Liver (tissue), 9 donors: ENCODE measurements around the gene HIGD2B. TPM values are rescaled to one million over a fixed set of nuclear protein-coding genes. Genes with fewer than 3 reads are reported as not detected.
A peak's percentile ranks its signal among the peaks of the same experiment; 100 is the strongest.
"Not testable (repeated sequence)": the region's sequence is repeated elsewhere in the genome, so short reads cannot be mapped to it uniquely, and the experiment has no call there.

ENCODE experiments used
- DNase-seq: peaks from one replicate; pipeline ENCODE4 v3.0.0-alpha.2; 2017; ENCODE audit warnings: low spot score
- H3K27ac ChIP-seq, 2 donors: one replicate each; pipeline ENCODE4 v1.7.0; 2013; ENCODE audit warnings: inconsistent platforms in 2 of 2, low read length in 2 of 2, control low read depth in 1 of 2, low read depth in 1 of 2, mild to moderate bottlenecking in 1 of 2
- H3K27me3 ChIP-seq, 4 donors: one replicate each; pipeline versions ENCODE4 v1.6.1 to v1.7.0; 2013; ENCODE audit warnings: low read length in 3 of 4, inconsistent platforms in 1 of 4, mild to moderate bottlenecking in 1 of 4, moderate library complexity in 1 of 4; ENCODE audit not compliant: control insufficient read depth in 4 of 4, insufficient read depth in 4 of 4
- H3K36me3 ChIP-seq, 4 donors: one replicate each; pipeline versions ENCODE4 v1.6.1 to v1.7.0; 2013; ENCODE audit warnings: low read length in 3 of 4, mild to moderate bottlenecking in 3 of 4, low read depth in 1 of 4, moderate library complexity in 1 of 4; ENCODE audit not compliant: control insufficient read depth in 4 of 4, insufficient read depth in 3 of 4
- H3K4me1 ChIP-seq, 4 donors: one replicate each; pipeline versions ENCODE4 v1.6.1 to v1.7.0; 2013; ENCODE audit warnings: low read length in 3 of 4, mild to moderate bottlenecking in 3 of 4, moderate library complexity in 1 of 4; ENCODE audit not compliant: control insufficient read depth in 4 of 4, insufficient read depth in 4 of 4
- H3K4me3 ChIP-seq, 3 donors: one replicate each; pipeline versions ENCODE4 v1.6.1 to v1.7.0; 2013; ENCODE audit warnings: low read length in 3 of 3, control low read depth in 1 of 3, low read depth in 1 of 3, mild to moderate bottlenecking in 1 of 3
- H3K9ac ChIP-seq, 2 donors: one replicate each; pipeline ENCODE4 v1.7.0; 2013; ENCODE audit warnings: low read length in 2 of 2, mild to moderate bottlenecking in 2 of 2, moderate library complexity in 2 of 2, control low read depth in 1 of 2, low read depth in 1 of 2
- H3K9me3 ChIP-seq, 4 donors: one replicate each; pipeline versions ENCODE4 v1.6.1 to v1.7.0; 2013; ENCODE audit warnings: low read length in 3 of 4; ENCODE audit not compliant: control insufficient read depth in 4 of 4
- GABPA ChIP-seq, 2 donors: IDR thresholded peaks in 1 of 2; conservative IDR thresholded peaks in 1 of 2; 2 replicates each; pipeline ENCODE4 v1.6.1; 2016; ENCODE audit warnings: antibody characterized with exemption in 2 of 2, mild to moderate bottlenecking in 1 of 2, moderate library complexity in 1 of 2
- HNF4A ChIP-seq, 2 donors: conservative IDR thresholded peaks; 2 replicates each; pipeline ENCODE4 v1.6.1; 2016; ENCODE audit warnings: antibody characterized with exemption in 2 of 2, mild to moderate bottlenecking in 2 of 2
- RAD21 ChIP-seq, 2 donors: IDR thresholded peaks; 2 replicates each; pipeline ENCODE4 v1.6.1; 2016; ENCODE audit warnings: antibody characterized with exemption in 2 of 2, mild to moderate bottlenecking in 2 of 2
- RXRA ChIP-seq, 2 donors: IDR thresholded peaks; 2 replicates each; pipeline ENCODE4 v1.6.1; 2017 to 2018; ENCODE audit warnings: antibody characterized with exemption in 2 of 2, mild to moderate bottlenecking in 1 of 2
- SP1 ChIP-seq: IDR thresholded peaks from 2 replicates; pipeline ENCODE4 v1.6.1; 2018; ENCODE audit warnings: antibody characterized with exemption, mild to moderate bottlenecking
- YY1 ChIP-seq: IDR thresholded peaks from 2 replicates; pipeline ENCODE4 v1.6.1; 2016; ENCODE audit warnings: antibody characterized with exemption, mild to moderate bottlenecking
- WGBS: extraction: QIAGEN DNeasy Blood & Tissue Kit; methylation state at CpG from one replicate; pipeline ENCODE4 v1.1.7; 2013; 5-methylcytosine and 5-hydroxymethylcytosine counted together
- polyA plus RNA-seq, 2 donors: library from polyadenylated mRNA; stranded (reverse) in 1 of 2; unstranded in 1 of 2; fragments of 200-250 nt in 1 of 2; fragments of >200 nt in 1 of 2; fragmentation: Nextera tagmentation in 1 of 2; extraction: Ambion mirVana in 1 of 2; gene quantifications; one replicate each; pipeline versions ENCODE4 v1.2.1 to v1.2.3, GENCODE V29; 2013 to 2015
- total RNA-seq, 2 donors: library from RNA; depleted of rRNA; stranded (reverse); fragments of >200 nt; gene quantifications; one replicate each; pipeline ENCODE4 v1.2.3, GENCODE V29; 2014
- TF ChIP-seq, protein P1 (sequence below): IDR thresholded peaks from 2 replicates; pipeline ENCODE4 v1.6.1; 2016; ENCODE audit warnings: antibody characterized with exemption, mild to moderate bottlenecking
- TF ChIP-seq, protein P2 (sequence below): fragments of 150-350 bp; IDR thresholded peaks from 2 replicates; pipeline ENCODE4 v1.5.1; 2017; ENCODE audit warnings: improper control_type of control experiment, low read depth, low read length; ENCODE audit not compliant: missing input control
- donor health status: healthy.
- donor health status: healthy.
- donor health status: healthy.
- donor health status: healthy.
- donor health status: healthy.

HIGD2B gene
- total and polyA plus RNA-seq, 4 donors = not detected

DNA sequence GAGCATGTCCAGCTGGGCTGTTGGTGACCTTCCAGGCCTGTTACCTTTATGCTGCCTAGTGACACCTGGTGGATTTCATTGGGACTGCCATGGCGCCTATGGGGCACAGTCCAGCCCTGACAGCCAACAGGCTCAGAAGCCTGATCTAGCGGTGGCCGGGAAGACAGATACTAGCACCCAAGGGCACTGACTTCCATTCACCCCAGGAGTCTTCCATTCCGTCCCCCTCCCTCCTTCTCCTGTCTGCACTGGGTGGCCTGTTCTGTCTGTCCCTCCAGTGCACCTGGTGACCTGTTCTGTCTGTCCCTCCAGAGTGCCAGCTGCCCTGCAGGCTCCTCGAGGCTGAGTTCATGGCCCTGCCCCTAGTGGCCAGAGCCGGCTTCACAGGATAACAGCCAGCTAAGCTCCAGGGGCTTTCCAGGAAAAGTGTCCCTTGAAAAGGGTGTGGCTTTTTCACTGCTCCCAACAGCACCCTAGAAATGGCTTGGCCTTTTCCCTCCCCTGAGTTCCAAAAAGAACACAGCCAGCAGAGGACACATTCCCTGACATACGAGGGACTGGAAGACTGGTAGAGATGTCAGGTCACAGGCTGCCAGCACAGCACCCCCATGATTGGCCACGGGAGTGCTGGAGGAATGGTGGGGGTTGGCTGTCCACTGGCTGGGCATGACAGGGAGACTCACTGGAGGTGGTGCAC, 15.2 kb downstream of the HIGD2B start:
- H3K4me3 ChIP-seq = peak overlapping the region in 1 of 3 donors; percentile 8
- 7% methylated on average over 8 of the region's 8 CpGs for WGBS
- peak overlapping the region; percentile 68 to 72 for H3K27ac ChIP-seq

DNA sequence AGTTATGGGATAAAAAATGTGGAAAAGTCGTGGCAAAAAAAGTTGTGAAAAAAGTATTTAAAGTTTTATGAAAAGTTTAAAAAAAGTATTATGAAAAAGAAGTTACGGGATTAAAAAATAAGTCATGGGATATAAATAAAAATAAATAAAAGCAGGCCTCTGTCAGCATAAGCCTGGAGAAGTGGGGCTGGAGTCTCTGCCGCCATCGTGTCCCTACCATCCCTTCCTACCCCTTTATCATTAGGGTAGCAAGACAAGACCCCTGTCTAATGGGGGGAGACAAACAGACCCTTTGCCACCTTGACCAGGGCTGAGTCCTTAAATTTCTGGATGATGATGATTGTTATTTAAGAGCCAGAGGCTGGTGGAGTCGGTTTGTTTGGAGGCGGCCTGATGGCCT, 16.2 kb downstream of the HIGD2B start:
- not testable (repeated sequence) for H3K27me3 ChIP-seq, DNase-seq, H3K9ac ChIP-seq, H3K36me3 ChIP-seq, H3K9me3 ChIP-seq, H3K4me3 ChIP-seq, H3K4me1 ChIP-seq, H3K27ac ChIP-seq
- 98% methylated on average over 5 of the region's 6 CpGs for WGBS

More for the DNA sequence above, 15.2 kb downstream of the HIGD2B start:
- H3K9ac ChIP-seq, H3K27me3 ChIP-seq, H3K36me3 ChIP-seq, H3K9me3 ChIP-seq, H3K4me1 ChIP-seq: not testable (repeated sequence)
- DNase-seq = peak; percentile 81
- peak; percentile 42 to 62 for TF ChIP-seq HNF4A (conservative IDR thresholded peaks at IDR 0.05)
- TF ChIP-seq YY1 = peak; percentile 66
- TF ChIP-seq GABPA (IDR thresholded peaks at IDR 0.05 in 1 of 2, conservative IDR thresholded peaks at IDR 0.05 in 1 of 2) = peak in 1 of 2 donors; percentile 10
- peak; percentile 48 for TF ChIP-seq RXRA (IDR thresholded peaks at IDR 0.05)
- TF ChIP-seq, protein P1, sequence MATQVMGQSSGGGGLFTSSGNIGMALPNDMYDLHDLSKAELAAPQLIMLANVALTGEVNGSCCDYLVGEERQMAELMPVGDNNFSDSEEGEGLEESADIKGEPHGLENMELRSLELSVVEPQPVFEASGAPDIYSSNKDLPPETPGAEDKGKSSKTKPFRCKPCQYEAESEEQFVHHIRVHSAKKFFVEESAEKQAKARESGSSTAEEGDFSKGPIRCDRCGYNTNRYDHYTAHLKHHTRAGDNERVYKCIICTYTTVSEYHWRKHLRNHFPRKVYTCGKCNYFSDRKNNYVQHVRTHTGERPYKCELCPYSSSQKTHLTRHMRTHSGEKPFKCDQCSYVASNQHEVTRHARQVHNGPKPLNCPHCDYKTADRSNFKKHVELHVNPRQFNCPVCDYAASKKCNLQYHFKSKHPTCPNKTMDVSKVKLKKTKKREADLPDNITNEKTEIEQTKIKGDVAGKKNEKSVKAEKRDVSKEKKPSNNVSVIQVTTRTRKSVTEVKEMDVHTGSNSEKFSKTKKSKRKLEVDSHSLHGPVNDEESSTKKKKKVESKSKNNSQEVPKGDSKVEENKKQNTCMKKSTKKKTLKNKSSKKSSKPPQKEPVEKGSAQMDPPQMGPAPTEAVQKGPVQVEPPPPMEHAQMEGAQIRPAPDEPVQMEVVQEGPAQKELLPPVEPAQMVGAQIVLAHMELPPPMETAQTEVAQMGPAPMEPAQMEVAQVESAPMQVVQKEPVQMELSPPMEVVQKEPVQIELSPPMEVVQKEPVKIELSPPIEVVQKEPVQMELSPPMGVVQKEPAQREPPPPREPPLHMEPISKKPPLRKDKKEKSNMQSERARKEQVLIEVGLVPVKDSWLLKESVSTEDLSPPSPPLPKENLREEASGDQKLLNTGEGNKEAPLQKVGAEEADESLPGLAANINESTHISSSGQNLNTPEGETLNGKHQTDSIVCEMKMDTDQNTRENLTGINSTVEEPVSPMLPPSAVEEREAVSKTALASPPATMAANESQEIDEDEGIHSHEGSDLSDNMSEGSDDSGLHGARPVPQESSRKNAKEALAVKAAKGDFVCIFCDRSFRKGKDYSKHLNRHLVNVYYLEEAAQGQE = peak; percentile 17
- peak; percentile 35 for TF ChIP-seq SP1
- TF ChIP-seq RAD21 (IDR thresholded peaks at IDR 0.05) = peak; percentile 69 to 78
- TF ChIP-seq, protein P2, sequence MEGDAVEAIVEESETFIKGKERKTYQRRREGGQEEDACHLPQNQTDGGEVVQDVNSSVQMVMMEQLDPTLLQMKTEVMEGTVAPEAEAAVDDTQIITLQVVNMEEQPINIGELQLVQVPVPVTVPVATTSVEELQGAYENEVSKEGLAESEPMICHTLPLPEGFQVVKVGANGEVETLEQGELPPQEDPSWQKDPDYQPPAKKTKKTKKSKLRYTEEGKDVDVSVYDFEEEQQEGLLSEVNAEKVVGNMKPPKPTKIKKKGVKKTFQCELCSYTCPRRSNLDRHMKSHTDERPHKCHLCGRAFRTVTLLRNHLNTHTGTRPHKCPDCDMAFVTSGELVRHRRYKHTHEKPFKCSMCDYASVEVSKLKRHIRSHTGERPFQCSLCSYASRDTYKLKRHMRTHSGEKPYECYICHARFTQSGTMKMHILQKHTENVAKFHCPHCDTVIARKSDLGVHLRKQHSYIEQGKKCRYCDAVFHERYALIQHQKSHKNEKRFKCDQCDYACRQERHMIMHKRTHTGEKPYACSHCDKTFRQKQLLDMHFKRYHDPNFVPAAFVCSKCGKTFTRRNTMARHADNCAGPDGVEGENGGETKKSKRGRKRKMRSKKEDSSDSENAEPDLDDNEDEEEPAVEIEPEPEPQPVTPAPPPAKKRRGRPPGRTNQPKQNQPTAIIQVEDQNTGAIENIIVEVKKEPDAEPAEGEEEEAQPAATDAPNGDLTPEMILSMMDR = peak; percentile 71

DNA sequence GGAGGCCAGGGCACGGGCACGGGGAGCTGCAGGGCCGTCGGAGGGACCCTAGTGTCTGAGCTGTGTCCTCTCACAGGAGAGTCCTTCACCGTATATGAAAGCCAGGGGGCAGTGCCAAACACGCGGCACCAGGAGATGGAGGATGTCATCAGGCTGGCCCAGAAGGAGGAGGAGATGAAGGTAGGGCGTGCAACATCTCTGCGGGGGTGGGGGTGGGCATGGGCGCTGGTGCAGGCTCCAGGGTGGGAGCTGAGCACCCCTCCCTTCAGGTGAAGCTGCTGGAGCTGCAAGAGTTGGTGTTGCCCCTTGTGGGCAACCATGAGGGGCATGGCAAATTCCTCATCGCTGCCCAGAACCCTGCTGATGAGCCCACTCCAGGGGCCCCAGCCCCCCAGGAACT, 20.3 kb downstream of the HIGD2B start:
- not testable (repeated sequence) for H3K4me3 ChIP-seq, H3K4me1 ChIP-seq, H3K9me3 ChIP-seq, H3K36me3 ChIP-seq, H3K27me3 ChIP-seq, H3K27ac ChIP-seq, H3K9ac ChIP-seq, DNase-seq
- WGBS = 81% methylated on average over 5 of the region's 11 CpGs

DNA sequence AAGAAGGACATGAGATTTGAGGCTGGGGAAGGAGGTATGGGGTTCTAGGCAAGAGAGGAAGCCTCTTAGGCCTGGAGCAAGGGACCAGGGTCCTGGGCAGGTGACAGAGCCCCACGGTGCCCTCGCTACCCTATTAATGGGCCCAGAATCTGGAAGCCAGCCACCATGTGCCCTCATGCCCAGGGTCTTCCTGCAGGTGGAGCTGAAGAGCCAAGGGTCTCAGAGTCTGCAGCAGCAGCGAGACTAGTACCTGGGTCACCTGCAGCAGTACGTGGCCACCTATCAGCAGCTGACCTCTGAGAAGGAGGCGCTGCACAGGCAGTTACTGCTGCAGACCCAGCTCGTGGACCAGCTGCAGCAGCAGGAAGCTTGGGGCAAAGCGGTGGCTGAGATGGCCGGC, 22.1 kb downstream of the HIGD2B start:
- not testable (repeated sequence) for H3K4me1 ChIP-seq, H3K36me3 ChIP-seq, H3K9me3 ChIP-seq, H3K27me3 ChIP-seq, H3K27ac ChIP-seq, H3K4me3 ChIP-seq, DNase-seq, H3K9ac ChIP-seq
- 84% methylated on average over 4 of the region's 8 CpGs for WGBS

DNA sequence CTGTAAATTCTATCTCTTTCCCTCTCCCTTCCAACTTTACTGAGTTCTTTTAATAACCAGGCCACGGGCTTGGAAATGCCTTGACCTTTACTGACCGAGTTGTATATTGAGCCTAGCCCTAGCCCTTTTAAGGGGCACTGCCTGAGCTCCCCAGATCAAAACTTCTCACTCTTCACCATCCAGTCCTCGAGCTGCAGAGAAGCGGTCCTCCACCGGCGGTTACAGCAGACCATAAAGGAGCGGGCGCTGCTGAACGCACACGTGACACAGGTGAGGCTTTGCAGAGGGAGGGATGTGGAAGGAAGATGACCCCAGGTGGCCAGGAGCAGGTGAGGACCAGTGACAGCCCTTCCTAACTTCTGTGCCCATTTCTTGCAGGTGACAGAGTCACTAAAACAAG, 24.9 kb downstream of the HIGD2B start:
- not testable (repeated sequence) for H3K27ac ChIP-seq, DNase-seq, H3K4me1 ChIP-seq, H3K27me3 ChIP-seq, H3K36me3 ChIP-seq, H3K9ac ChIP-seq, H3K4me3 ChIP-seq, H3K9me3 ChIP-seq
- 84% methylated on average over 8 of the region's 10 CpGs for WGBS

DNA sequence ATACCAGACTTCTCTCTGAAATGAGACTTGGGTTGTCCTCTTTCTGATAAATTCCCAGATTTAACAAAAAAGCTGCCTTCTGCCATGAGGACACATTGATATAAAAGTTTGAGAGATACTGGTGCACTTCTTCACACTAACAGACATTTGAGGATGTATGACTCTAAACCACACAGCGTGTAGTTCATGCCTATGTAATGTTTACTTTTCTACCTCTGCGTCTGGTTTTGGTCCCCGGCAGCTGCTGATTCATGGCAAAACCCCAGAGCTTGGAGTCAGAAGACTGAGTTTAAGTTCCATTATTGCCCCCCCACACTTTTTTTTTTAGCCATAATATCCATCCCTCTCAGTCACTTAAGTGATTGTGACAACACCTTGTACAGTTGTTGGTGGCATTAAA, 30.0 kb downstream of the HIGD2B start:
- H3K27ac ChIP-seq, DNase-seq: not testable (repeated sequence)
- WGBS = no CpG with 5 or more reads among the region's 3 CpGs

More for the DNA sequence above, 30.0 kb downstream of the HIGD2B start:
- not testable (repeated sequence) for H3K36me3 ChIP-seq, H3K4me1 ChIP-seq, H3K27me3 ChIP-seq, H3K9ac ChIP-seq, H3K4me3 ChIP-seq, H3K9me3 ChIP-seq
